Tibial nerve (tissue), 4 donors: ENCODE measurements around the gene RAB11FIP4. TPM values are rescaled to one million over a fixed set of nuclear protein-coding genes. Genes with fewer than 3 reads are reported as not detected.

Source experiments
- DNase-seq, 2 donors: peaks; one replicate each; pipeline ENCODE4 v3.0.0-alpha.2; 2019; ENCODE audit warnings: low spot score in 2 of 2
- H3K27ac ChIP-seq, 4 donors: fragments of 200-600 bp; sonication (generic) in 3 of 4; one replicate each; pipeline ENCODE4 v1.5.1; 2017 to 2019; ENCODE audit warnings: mild to moderate bottlenecking in 1 of 4
- H3K27me3 ChIP-seq, 2 donors: fragments of 200-600 bp; sonication (generic) in 1 of 2; one replicate each; pipeline versions ENCODE4 v1.5.1 to v1.6.0; 2017 to 2019
- H3K36me3 ChIP-seq, 3 donors: fragments of 200-600 bp; sonication (generic); one replicate each; pipeline ENCODE4 v1.5.1; 2018 to 2019
- H3K4me1 ChIP-seq, 4 donors: fragments of 200-600 bp; sonication (generic) in 3 of 4; one replicate each; pipeline ENCODE4 v1.5.1; 2017 to 2019
- H3K4me3 ChIP-seq, 4 donors: fragments of 200-600 bp; sonication (generic) in 3 of 4; one replicate each; pipeline ENCODE4 v1.5.1; 2017 to 2019; ENCODE audit warnings: mild to moderate bottlenecking in 1 of 4, moderate library complexity in 1 of 4
- H3K9me3 ChIP-seq, 4 donors: fragments of 200-600 bp; sonication (generic) in 3 of 4; one replicate each; pipeline ENCODE4 v1.5.1; 2017 to 2019
- EP300 ChIP-seq, 2 donors: sonication (generic); formaldehyde crosslinking; IDR thresholded peaks; one replicate each; pipeline ENCODE4 v1.6.1; 2017; ENCODE audit warnings: antibody characterized with exemption in 2 of 2, mild to moderate bottlenecking in 1 of 2
- POLR2A ChIP-seq, 2 donors: fragments of 450-650 bp; IDR thresholded peaks; one replicate each; pipeline ENCODE4 v1.6.1; 2017; ENCODE audit warnings: antibody characterized with exemption in 2 of 2, mild to moderate bottlenecking in 2 of 2, moderate library complexity in 2 of 2
- WGBS, 2 donors: methylation state at CpG; one replicate each; pipeline ENCODE4 v1.1.5; 2018; 5-methylcytosine and 5-hydroxymethylcytosine counted together
- total RNA-seq, 4 donors: library from RNA; depleted of rRNA; stranded (reverse); fragments of >200 nt; gene quantifications; one replicate each; pipeline ENCODE4 v1.1.0, GENCODE V29; 2016
- TF ChIP-seq, protein P1 (sequence below), 5 experiments: fragments of 200-600 bp in 3 of 5; fragments of 450-650 bp in 2 of 5; sonication (generic) in 3 of 5; IDR thresholded peaks; one replicate each; pipeline ENCODE4 v1.5.1; 2016 to 2019; ENCODE audit warnings: antibody characterized with exemption in 5 of 5, mild to moderate bottlenecking in 3 of 5, moderate library complexity in 2 of 5

RAB11FIP4 gene
- total RNA-seq, 4 donors from 2014 or later = 2.7 to 6.9 (median 4.1) TPM

DNA sequence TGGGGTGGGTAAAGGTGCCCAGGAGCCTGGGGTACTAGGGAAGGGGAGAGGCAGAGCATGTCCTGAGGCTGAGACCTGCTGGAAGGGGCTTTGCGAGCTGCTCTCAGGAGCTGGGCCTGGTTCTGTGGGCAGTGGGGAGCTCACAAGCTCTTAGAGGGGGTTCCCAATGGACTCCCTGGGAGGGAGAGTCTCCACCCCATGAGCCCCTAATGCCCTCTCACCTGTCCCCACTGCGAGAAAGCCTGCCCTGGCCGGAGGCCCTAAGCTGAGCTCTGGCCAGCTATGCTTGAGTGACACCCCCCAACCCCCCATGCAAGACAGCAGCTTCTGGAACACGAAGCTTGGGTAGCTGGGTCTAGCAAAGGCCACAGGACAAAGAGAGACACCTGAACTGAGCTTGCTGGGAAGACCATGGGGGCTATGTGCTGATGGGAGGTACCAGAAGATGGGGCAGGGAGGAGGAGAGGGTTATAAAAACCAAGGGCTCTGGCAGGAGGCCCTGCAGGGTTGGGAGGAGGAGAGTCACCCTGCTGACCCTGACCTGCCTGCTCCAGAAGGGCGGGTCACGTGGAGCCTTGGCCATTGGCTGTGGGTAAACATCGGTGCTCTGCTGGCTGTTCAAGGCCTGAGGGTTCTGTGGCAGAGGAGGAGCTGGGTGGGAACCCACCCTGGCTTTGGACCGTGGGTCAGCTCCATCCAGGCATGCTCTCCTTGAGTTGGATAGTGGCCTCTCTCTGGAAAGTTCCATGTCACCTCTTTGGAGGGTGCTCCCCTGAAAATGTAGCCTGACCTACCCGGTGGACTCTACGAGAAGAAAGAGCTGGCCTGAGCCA lies 106.7 kb downstream of the RAB11FIP4 start:
- H3K27ac ChIP-seq = no peak overlapping the region
- TF ChIP-seq POLR2A (IDR thresholded peaks at IDR 0.05) = no peak
- no peak for TF ChIP-seq EP300 (IDR thresholded peaks at IDR 0.05)
- TF ChIP-seq, protein P1, sequence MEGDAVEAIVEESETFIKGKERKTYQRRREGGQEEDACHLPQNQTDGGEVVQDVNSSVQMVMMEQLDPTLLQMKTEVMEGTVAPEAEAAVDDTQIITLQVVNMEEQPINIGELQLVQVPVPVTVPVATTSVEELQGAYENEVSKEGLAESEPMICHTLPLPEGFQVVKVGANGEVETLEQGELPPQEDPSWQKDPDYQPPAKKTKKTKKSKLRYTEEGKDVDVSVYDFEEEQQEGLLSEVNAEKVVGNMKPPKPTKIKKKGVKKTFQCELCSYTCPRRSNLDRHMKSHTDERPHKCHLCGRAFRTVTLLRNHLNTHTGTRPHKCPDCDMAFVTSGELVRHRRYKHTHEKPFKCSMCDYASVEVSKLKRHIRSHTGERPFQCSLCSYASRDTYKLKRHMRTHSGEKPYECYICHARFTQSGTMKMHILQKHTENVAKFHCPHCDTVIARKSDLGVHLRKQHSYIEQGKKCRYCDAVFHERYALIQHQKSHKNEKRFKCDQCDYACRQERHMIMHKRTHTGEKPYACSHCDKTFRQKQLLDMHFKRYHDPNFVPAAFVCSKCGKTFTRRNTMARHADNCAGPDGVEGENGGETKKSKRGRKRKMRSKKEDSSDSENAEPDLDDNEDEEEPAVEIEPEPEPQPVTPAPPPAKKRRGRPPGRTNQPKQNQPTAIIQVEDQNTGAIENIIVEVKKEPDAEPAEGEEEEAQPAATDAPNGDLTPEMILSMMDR (IDR thresholded peaks at IDR 0.05) = no peak
- WGBS, 2 donors = 78 to 79% methylated on average over 10 of the region's 10 CpGs
- no peak overlapping the region for H3K4me3 ChIP-seq
- no peaks in the 10 kb centered on the region for H3K27me3 ChIP-seq
- H3K4me1 ChIP-seq = peaks cover 0 to 27% (median 4%) of the 10 kb centered on the region in 4 donors
- H3K36me3 ChIP-seq = no peaks in the 10 kb centered on the region
- H3K9me3 ChIP-seq = no peaks in the 10 kb centered on the region
- no peak for DNase-seq

DNA sequence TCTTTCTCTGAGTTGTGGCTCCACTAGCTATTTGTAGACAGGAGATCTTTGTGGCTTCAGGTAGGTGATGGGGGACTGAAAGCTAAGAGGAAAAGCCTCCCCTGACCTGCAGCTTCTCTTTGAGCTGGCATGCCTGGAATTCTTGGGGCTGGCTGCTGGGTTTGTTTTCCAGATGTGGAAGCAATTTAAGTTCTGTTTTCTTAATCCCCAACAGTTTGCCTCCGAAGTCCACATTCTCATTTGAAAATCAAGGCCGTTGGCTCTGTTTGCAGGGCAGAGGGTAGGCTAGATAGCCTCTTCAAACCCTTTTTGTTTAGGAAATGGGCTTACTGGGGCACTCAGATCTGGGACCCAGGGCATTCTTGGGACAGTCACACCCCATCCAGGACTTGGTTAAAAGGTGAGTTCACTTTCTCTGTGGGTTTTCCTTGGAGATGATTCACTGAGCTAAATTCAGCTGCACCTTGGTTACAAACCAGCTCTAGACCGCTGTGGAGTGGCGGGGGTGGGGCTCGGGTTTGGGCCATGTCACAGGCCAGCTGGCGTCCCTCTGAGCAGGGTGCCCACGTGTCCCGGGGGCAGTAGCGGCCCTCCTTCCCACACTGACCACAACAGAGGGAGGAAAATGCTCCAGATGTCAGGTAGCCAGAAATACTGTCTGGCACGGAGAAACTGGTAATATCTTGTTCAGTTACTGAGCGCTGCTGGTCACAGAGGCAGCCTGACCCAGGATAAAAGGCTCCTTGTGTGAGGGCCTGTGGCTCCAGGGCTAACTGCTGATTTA lies 108.5 kb downstream of the RAB11FIP4 start:
- H3K4me1 ChIP-seq = peaks cover 0 to 21% (median 0%) of the 10 kb centered on the region in 4 donors
- TF ChIP-seq EP300 (IDR thresholded peaks at IDR 0.05) (peak in 1 of 2 donors; percentile 57), POLR2A (IDR thresholded peaks at IDR 0.05) (no peak)
- H3K27me3 ChIP-seq = no peaks in the 10 kb centered on the region
- no peak overlapping the region for H3K4me3 ChIP-seq
- WGBS, 2 donors = 6 to 12% methylated on average over 10 to 11 of the region's 11 CpGs
- no peaks in the 10 kb centered on the region for H3K9me3 ChIP-seq
- no peak for DNase-seq
- H3K27ac ChIP-seq = peak overlapping the region in 2 of 4 donors; percentile 74 to 79
- no peaks in the 10 kb centered on the region for H3K36me3 ChIP-seq

DNA sequence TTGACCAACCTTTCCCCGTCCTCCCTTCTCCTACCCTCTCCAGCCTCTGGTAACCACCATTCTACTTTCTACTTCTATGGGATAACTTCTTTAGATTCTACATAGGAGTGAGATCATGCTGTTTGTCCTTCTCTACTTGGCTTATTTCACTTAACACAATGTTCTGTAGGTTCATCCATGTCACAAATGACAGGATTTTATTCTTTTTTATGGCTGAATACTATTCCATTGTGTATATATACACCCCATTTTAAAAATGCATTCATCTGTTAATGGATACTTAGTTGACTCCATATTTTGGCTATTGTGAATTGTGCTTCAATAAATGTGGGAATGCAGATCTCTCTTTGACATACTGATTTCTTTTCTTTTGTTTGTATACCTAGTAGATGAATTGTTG lies 115.0 kb downstream of the RAB11FIP4 start:
- 89 to 100% methylated on average over 1 of the region's 1 CpG for WGBS, 2 donors
- no peak for TF ChIP-seq POLR2A (IDR thresholded peaks at IDR 0.05)
- TF ChIP-seq, protein P1 (IDR thresholded peaks at IDR 0.05) = no peak
- no peak for TF ChIP-seq EP300 (IDR thresholded peaks at IDR 0.05)

DNA sequence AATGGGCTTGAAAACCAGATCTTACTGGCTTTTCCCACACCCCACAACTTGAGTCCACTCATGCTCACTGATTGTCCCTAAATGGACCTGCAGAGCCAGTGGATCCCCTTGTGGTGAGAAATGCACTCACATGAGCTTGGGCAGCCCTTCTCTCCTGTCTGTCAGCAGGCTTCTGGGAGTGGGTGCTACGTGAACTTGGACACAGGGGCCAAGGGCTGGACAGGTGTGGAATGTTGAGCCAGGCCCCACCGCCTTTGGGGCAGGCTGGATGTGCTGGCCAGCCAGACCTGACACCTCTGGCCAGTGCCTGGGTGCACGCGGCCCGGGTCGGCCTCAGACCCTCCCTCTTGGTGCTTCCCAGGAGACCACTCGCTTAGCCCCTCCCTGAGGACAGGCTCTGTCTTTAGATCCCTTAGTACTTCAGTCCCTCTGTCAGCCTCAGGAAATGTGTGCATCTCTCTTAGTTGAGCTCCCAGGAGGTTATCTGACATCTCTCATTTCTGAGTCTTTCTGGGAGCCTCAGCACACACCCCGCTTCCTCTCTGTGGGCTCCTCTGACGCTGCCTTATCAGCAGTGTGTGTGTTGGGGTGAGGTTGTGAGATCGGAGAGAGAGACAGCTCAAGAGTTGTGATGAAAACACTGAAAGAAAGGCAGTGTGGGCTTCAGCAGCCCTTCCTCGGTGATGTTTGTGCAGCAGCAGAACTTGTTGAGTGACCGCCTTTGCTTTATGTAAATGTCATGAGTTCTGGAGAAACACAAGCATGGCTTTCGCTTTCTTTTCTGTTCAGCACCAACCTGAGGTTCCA lies 117.0 kb downstream of the RAB11FIP4 start:
- TF ChIP-seq, protein P1 (IDR thresholded peaks at IDR 0.05) = peak in 2 of 5 experiments; percentile 22 to 33
- no peak for TF ChIP-seq POLR2A (IDR thresholded peaks at IDR 0.05)
- H3K36me3 ChIP-seq = no peaks in the 10 kb centered on the region
- DNase-seq = no peak
- 40 to 64% methylated on average over 6 to 13 of the region's 13 CpGs for WGBS, 2 donors
- no peaks in the 10 kb centered on the region for H3K27me3 ChIP-seq
- H3K9me3 ChIP-seq = no peaks in the 10 kb centered on the region
- peak overlapping the region in 3 of 4 donors; percentile 62 to 70 (median 66) for H3K27ac ChIP-seq
- H3K4me1 ChIP-seq = peaks cover 0 to 28% (median 20%) of the 10 kb centered on the region in 4 donors
- H3K4me3 ChIP-seq = peak overlapping the region in 2 of 4 donors; percentile 6 to 13

More for the DNA sequence above, 115.0 kb downstream of the RAB11FIP4 start:
- Histone ChIP-seq H3K36me3 (no peaks in the 10 kb centered on the region), H3K27ac (no peak overlapping the region), H3K4me1 (peaks cover 0 to 28% (median 15%) of the 10 kb centered on the region in 4 donors), H3K9me3 (no peaks in the 10 kb centered on the region), H3K4me3 (no peak overlapping the region), H3K27me3 (no peaks in the 10 kb centered on the region)
- DNase-seq = no peak
